K562 (cell line): ENCODE measurements around the gene DLGAP3. TPM values are rescaled to one million over a fixed set of nuclear protein-coding genes. Genes with fewer than 3 reads are reported as not detected.

Experiments
- ARID3A ChIP-seq: IDR thresholded peaks from 2 replicates; pipeline ENCODE4 v1.6.1; 2012; ENCODE audit warnings: low read depth, low read length, improper control_type of control experiment, borderline replicate concordance
- CUX1 ChIP-seq: fragments of 200-800 bp; sonication (Bioruptor generic); IDR thresholded peaks from 2 replicates; pipeline ENCODE4 v1.6.1; 2016; ENCODE audit warnings: missing genetic modification characterization, missing compliant biosample characterization
- DACH1 ChIP-seq: fragments of 450-650 bp; IDR thresholded peaks from 2 replicates; pipeline ENCODE4 v1.6.1; 2018; ENCODE audit not compliant: partially characterized antibody
- E2F4 ChIP-seq: sonication (generic); formaldehyde crosslinking; IDR thresholded peaks from 2 replicates; pipeline ENCODE4 v1.8.0; 2022; ENCODE audit warnings: mild to moderate bottlenecking, low read depth, missing genetic modification reagents
- HCFC1 ChIP-seq: IDR thresholded peaks from 2 replicates; pipeline ENCODE4 v1.6.1; 2012; ENCODE audit warnings: low read depth, low read length, improper control_type of control experiment
- HDAC2 ChIP-seq: fragments of 450-650 bp; IDR thresholded peaks from 2 replicates; pipeline ENCODE4 v1.6.1; 2016; ENCODE audit warnings: mild to moderate bottlenecking
- HNRNPL ChIP-seq: fragments of 200-400 bp; formaldehyde crosslinking; IDR thresholded peaks from 2 replicates; pipeline ENCODE4 v1.6.1; 2017; ENCODE audit warnings: low read depth, mild to moderate bottlenecking, low read length
- MXD1 ChIP-seq: fragments of 250-450 bp; sonication (Bioruptor Pico); IDR thresholded peaks from 2 replicates; pipeline ENCODE4 v1.8.0; 2021; ENCODE audit warnings: borderline replicate concordance, mild to moderate bottlenecking, moderate library complexity; ENCODE audit not compliant: poor library complexity, severe bottlenecking
- PTBP1 ChIP-seq: fragments of 200-400 bp; formaldehyde crosslinking; IDR thresholded peaks from 2 replicates; pipeline ENCODE4 v1.6.1; 2017; ENCODE audit warnings: low read depth, low read length
- RNF2 ChIP-seq: sonication (generic); IDR thresholded peaks from 2 replicates; pipeline ENCODE4 v1.6.1; 2016
- TGIF2 ChIP-seq: sonication (generic); formaldehyde crosslinking; IDR thresholded peaks from 2 replicates; pipeline ENCODE4 v1.8.1; 2022; ENCODE audit warnings: mild to moderate bottlenecking, missing genetic modification reagents, moderate library complexity
- ZEB2 ChIP-seq: fragments of 450-650 bp; IDR thresholded peaks from 2 replicates; pipeline ENCODE4 v1.6.1; 2016
- ZFP1 ChIP-seq: fragments of 450-650 bp; formaldehyde crosslinking; IDR thresholded peaks from 2 replicates; pipeline ENCODE4 v1.4.0; 2020; ENCODE audit warnings: mild to moderate bottlenecking, mixed read lengths
- ZFP36 ChIP-seq: fragments of 150-350 bp; IDR thresholded peaks from 2 replicates; pipeline ENCODE4 v1.6.1; 2018; ENCODE audit warnings: low read length, low read depth; ENCODE audit not compliant: partially characterized antibody
- ZKSCAN8 ChIP-seq: fragments of 200-800 bp; sonication (Bioruptor generic); IDR thresholded peaks from 2 replicates; pipeline ENCODE4 v1.6.1; 2016; ENCODE audit warnings: missing genetic modification characterization, missing compliant biosample characterization
- ZNF184 ChIP-seq: sonication (generic); formaldehyde crosslinking; IDR thresholded peaks from 2 replicates; pipeline ENCODE4 v1.5.0; 2020; ENCODE audit warnings: missing genetic modification reagents
- ZNF740 ChIP-seq, 3 experiments: fragments of 200-800 bp in 1 of 3; sonication (Bioruptor generic) in 1 of 3; sonication (generic) in 1 of 3; formaldehyde crosslinking in 1 of 3; IDR thresholded peaks; 2 replicates each; pipeline versions ENCODE4 v1.6.1 to v1.8.0; 2016 to 2022; ENCODE audit warnings: mild to moderate bottlenecking in 2 of 3, missing compliant biosample characterization in 2 of 3, missing genetic modification characterization in 2 of 3, missing genetic modification reagents in 1 of 3
- polyA plus RNA-seq, 8 experiments: library from polyadenylated mRNA; depleted of rRNA in 4 of 8; stranded (reverse) in 5 of 8; unstranded in 3 of 8; fragments of >200 nt; fragmentation: Nextera tagmentation in 2 of 8; fragmentation: Illumina TruSeq in 1 of 8; extraction: Ambion mirVana in 2 of 8; extraction: Trizol in 1 of 8; gene quantifications; 2 replicates each; pipeline versions ENCODE4 v1.2.1 to v1.2.3, GENCODE V29; 2011 to 2014; ENCODE audit warnings: inconsistent platforms in 1 of 8, missing spikeins in 1 of 8
- total RNA-seq, 7 experiments: library from RNA; depleted of rRNA in 6 of 7; stranded (reverse); fragments of >200 nt in 6 of 7; fragmentation: Illumina TruSeq in 2 of 7; extraction: Trizol in 2 of 7; gene quantifications; 2 replicates each; pipeline versions ENCODE4 v1.2.1 to v1.2.3, GENCODE V29; 2011 to 2021; ENCODE audit warnings: low replicate concordance in 1 of 7

DLGAP3 gene
- total and polyA plus RNA-seq, 9 of the 15 experiments (the other 6 are each of a cell fraction or from before 2014, with no cell fraction given): 0.01 to 0.16 (median 0.07) TPM; not detected in 6

- TF ChIP-seq ZNF184 (CRISPR knock-in tag) (no peak), CUX1 (CRISPR knock-in tag) (peak; percentile 95), DACH1 (peak; percentile 92), HNRNPL (0 out of 2 replicates have a peak, but pooled peaks have one; percentile 21), HCFC1 (no peak), ZEB2 (peak; percentile 97), PTBP1 (peak; percentile 87; the same call in 1 of the 2 replicates), MXD1 (no peak), HDAC2 (peak; percentile 91), ZFP36 (peak; percentile 49), E2F4 (CRISPR knock-in tag) (no peak), TGIF2 (CRISPR knock-in tag) (no peak), ZKSCAN8 (CRISPR knock-in tag) (peak; percentile 91), RNF2 (peak; percentile 64; the same call in 1 of the 2 replicates), ARID3A (no peak), ZFP1 (no peak), ZNF740 (CRISPR knock-in tag; IDR thresholded peaks at IDR 0.05) (no peak), ZNF740 (tag; IDR thresholded peaks at IDR 0.05) (no peak)
These were observed 85.8 kb downstream of the DLGAP3 start (continued) for GRCh38 chr1:34843392-34844251.
